PC-3 (cell line): ENCODE results near the gene UBE2S. TPM values are rescaled to one million over a fixed set of nuclear protein-coding genes. Genes with fewer than 3 reads are reported as not detected.
A peak's percentile ranks its signal among the peaks of the same experiment; 100 is the strongest.

Experiments used
- ATAC-seq: fragments of 200-7000 bp; cut with Tn5 transposase; 2 replicates; pipeline ENCODE4 v1.9.1; 2020; ENCODE audit warnings: mild to moderate bottlenecking, moderate library complexity
- BruUV-seq: library from RNA; stranded (reverse); fragments of 400-500 nt; replicated peaks from 2 replicates; lab custom pipeline; 2021; lab: Mats Ljungman, UMichigan
- CTCF ChIA-PET: fragments of 300-600 bp; sonication (Branson Sonifier 250); formaldehyde crosslinking; loops from one replicate; lab custom pipeline; 2022; ENCODE audit warnings: antibody characterized with exemption; lab: Charles Lee
- POLR2A ChIA-PET: fragments of 300-600 bp; sonication (Branson Sonifier 250); formaldehyde crosslinking; loops from one replicate; lab custom pipeline; 2022; ENCODE audit warnings: antibody characterized with exemption; ENCODE audit not compliant: unreplicated experiment; lab: Charles Lee
- DNase-seq: peaks from one replicate; pipeline ENCODE4 v3.0.0-alpha.2; 2015
- H2AFZ ChIP-seq: fragments of 300-600 bp; sonication (generic); 2 replicates; pipeline ENCODE4 v1.6.0; 2016; ENCODE audit warnings: antibody characterized with exemption, low read length
- H3F3A ChIP-seq: fragments of 300-600 bp; sonication (generic); one replicate; pipeline ENCODE4 v1.6.0; 2017; ENCODE audit warnings: antibody characterized with exemption, low read length, control low read depth, mild to moderate bottlenecking; ENCODE audit not compliant: unreplicated experiment
- H3K27ac ChIP-seq: fragments of 300-600 bp; sonication (generic); 2 replicates; pipeline ENCODE4 v1.5.1; 2016; ENCODE audit warnings: mild to moderate bottlenecking, low read length
- H3K27me3 ChIP-seq: fragments of 300-600 bp; sonication (generic); 2 replicates; pipeline ENCODE4 v1.6.1; 2016; ENCODE audit warnings: low read length, mixed read lengths
- H3K36me3 ChIP-seq: fragments of 300-600 bp; sonication (generic); 2 replicates; pipeline ENCODE4 v1.6.1; 2016; ENCODE audit warnings: low read depth, mixed run types, low read length, mixed read lengths
- H3K4me1 ChIP-seq: fragments of 300-600 bp; sonication (generic); 2 replicates; pipeline ENCODE4 v1.5.1; 2016; ENCODE audit warnings: low read length; ENCODE audit not compliant: insufficient read depth
- H3K4me2 ChIP-seq: fragments of 300-600 bp; sonication (generic); 2 replicates; pipeline ENCODE4 v1.6.0; 2016; ENCODE audit warnings: low read length
- H3K4me3 ChIP-seq: fragments of 300-600 bp; sonication (generic); 2 replicates; pipeline ENCODE4 v1.5.1; 2016; ENCODE audit warnings: mild to moderate bottlenecking, low read length, mixed read lengths
- H3K79me2 ChIP-seq: fragments of 300-600 bp; sonication (generic); 2 replicates; pipeline ENCODE4 v1.6.1; 2017; ENCODE audit warnings: low read length, mixed read lengths
- H3K9ac ChIP-seq: fragments of 300-600 bp; sonication (generic); 2 replicates; pipeline ENCODE4 v1.6.0; 2016; ENCODE audit warnings: mild to moderate bottlenecking, low read length
- H3K9me2 ChIP-seq: fragments of 300-600 bp; sonication (generic); replicated peaks from 2 replicates; pipeline ENCODE4 v1.6.1; 2016; ENCODE audit warnings: mixed run types, low read length, mixed read lengths
- H3K9me3 ChIP-seq: fragments of 300-600 bp; sonication (generic); 2 replicates; pipeline ENCODE4 v1.6.1; 2016; ENCODE audit warnings: low read length, mixed read lengths
- H4K20me1 ChIP-seq: fragments of 300-600 bp; sonication (generic); 2 replicates; pipeline ENCODE4 v1.6.1; 2016; ENCODE audit warnings: low read length, mixed read lengths
- CTCF ChIP-seq: fragments of 300-600 bp; sonication (generic); conservative IDR thresholded peaks from 2 replicates; pipeline ENCODE4 v1.5.1; 2017; ENCODE audit warnings: antibody characterized with exemption, low read depth, mild to moderate bottlenecking, low read length
- EZH2 ChIP-seq: fragments of 300-600 bp; sonication (generic); IDR thresholded peaks from one replicate; pipeline ENCODE4 v1.6.1; 2017; ENCODE audit warnings: antibody characterized with exemption, mild to moderate bottlenecking, low read length; ENCODE audit not compliant: unreplicated experiment
- EZH2phosphoT487 ChIP-seq: fragments of 300-600 bp; sonication (generic); IDR thresholded peaks from 2 replicates; pipeline ENCODE4 v1.6.1; 2018; ENCODE audit warnings: mild to moderate bottlenecking, antibody characterized with exemption, low read length, borderline replicate concordance
- intact Hi-C: fragments of 100-400 bp; cut with micrococcal nuclease; formaldehyde crosslinking; loops from 2 replicates; pipeline ENCODE4 v1.9.0; 2023
- total RNA-seq: library from RNA; depleted of rRNA; stranded (reverse); fragments of >200 nt; gene quantifications from 2 replicates; pipeline ENCODE4 v1.2.3, GENCODE V29; 2014

UBE2S gene
- total RNA-seq, 1 experiment from 2014 or later, result 2,245 TPM

- no TSS peak for BruUV-seq
- intact Hi-C loops, result loop anchor here (5.0 kb wide), 1 partner anchor 68 kb away; no protein-coding TSS in a partner anchor
- peak; percentile 45 for ATAC-seq
Measured at GRCh38 chr19:55370305-55370988, 37.1 kb downstream of the UBE2S start, which contains the start of gene IL11. Gene IL11 (minus strand): TSS chr19:55370463. CDS start chr19:55370310, 153 bp downstream.

GRCh38 chr19:55369653-55370304 lies 37.8 kb downstream of the UBE2S start:
- DNase-seq (peak; percentile 72), ATAC-seq (peak; percentile 68)
- Histone ChIP-seq H3K9me3 (no peaks in the 10 kb centered on the region), H4K20me1 (no peaks in the 10 kb centered on the region), H3K9me2 (no peaks in the 10 kb centered on the region), H3F3A (peaks cover 5% of the 10 kb centered on the region), H3K36me3 (no peaks in the 10 kb centered on the region), H3K4me3 (peak overlapping the region; percentile 77), H3K4me1 (peaks cover 44% of the 10 kb centered on the region), H3K9ac (peak overlapping the region; percentile 63), H2AFZ (peak overlapping the region; percentile 58), H3K4me2 (peak overlapping the region; percentile 95), H3K27ac (peak overlapping the region; percentile 14; the same call in 1 of the 2 replicates), H3K27me3 (no peaks in the 10 kb centered on the region), H3K79me2 (no peaks in the 10 kb centered on the region)
- BruUV-seq, result no TSS peak
- ChIA-PET POLR2A (no interaction called here), CTCF (interaction anchor here (0.6 kb wide), 1 partner anchor 733 kb away, joined by 20 read pairs; no protein-coding TSS in a partner anchor)
- TF ChIP-seq EZH2, result no peak
- no peak for TF ChIP-seq CTCF
- no peak for TF ChIP-seq EZH2phosphoT487
- intact Hi-C loops, result loop anchor here (5.0 kb wide), 1 partner anchor 67 kb away; no protein-coding TSS in a partner anchor

More at GRCh38 chr19:55370305-55370988, 37.1 kb downstream of the UBE2S start, which contains the start of gene IL11:
- H3K4me1 ChIP-seq, result peaks cover 44% of the 10 kb centered on the region
- H3K79me2 ChIP-seq, result no peaks in the 10 kb centered on the region
- peak within 1 kb of the TSS; percentile 63 for H3K9ac ChIP-seq
- peak within 1 kb of the TSS; percentile 14; the same call in 1 of the 2 replicates for H3K27ac ChIP-seq
- peak; percentile 63 for DNase-seq
- H3K36me3 ChIP-seq, result no peaks in the 10 kb centered on the region
- H3F3A ChIP-seq, result peaks cover 5% of the 10 kb centered on the region
- TF ChIP-seq EZH2phosphoT487, result no peak
- no peak for TF ChIP-seq EZH2
- TF ChIP-seq CTCF, result no peak
- ChIA-PET CTCF (no interaction called here), POLR2A (no interaction called here)
- peak within 1 kb of the TSS; percentile 66 for H2AFZ ChIP-seq
- H3K27me3 ChIP-seq, result no peaks in the 10 kb centered on the region
- peak within 1 kb of the TSS; percentile 98 for H3K4me2 ChIP-seq
- H3K9me3 ChIP-seq, result no peaks in the 10 kb centered on the region
- peak within 1 kb of the TSS; percentile 77 for H3K4me3 ChIP-seq
- no peaks in the 10 kb centered on the region for H3K9me2 ChIP-seq
- no peaks in the 10 kb centered on the region for H4K20me1 ChIP-seq
